ENCODE measurements around the gene RCBTB1. TPM values are rescaled to one million over a fixed set of nuclear protein-coding genes. Genes with fewer than 3 reads are reported as not detected.

The RCBTB1 gene
- total RNA-seq, 4 donors from 2014 or later: 4.4 to 12.8 (median 6.5) TPM

- DNase-seq (ENCODE audit: low spot score in 2 of 2): no peak
- intact Hi-C loops (cut with DNase I; ENCODE audit: low total_unique reads): no loop called here
- TF ChIP-seq CTCF (IDR thresholded peaks at IDR 0.05) (no peak), POLR2A (IDR thresholded peaks at IDR 0.05) (no peak)
- no peak overlapping the region for H3K4me3 ChIP-seq (ENCODE audit: low read depth, poor library complexity, severe bottlenecking)
- 77% methylated on average over 5 of the region's 5 CpGs for WGBS, 2 donors
Measured at GRCh38 chr13:49580980-49581680, 4.2 kb downstream of the RCBTB1 start.

- 65 to 92% methylated on average over 3 of the region's 3 CpGs for WGBS, 2 donors
- DNase-seq (ENCODE audit: low spot score in 2 of 2): no peak
- no peak overlapping the region for H3K4me3 ChIP-seq (ENCODE audit: low read depth, poor library complexity, severe bottlenecking)
- intact Hi-C loops (cut with DNase I; ENCODE audit: low total_unique reads): no loop called here
- TF ChIP-seq POLR2A (IDR thresholded peaks at IDR 0.05) (no peak), CTCF (IDR thresholded peaks at IDR 0.05) (no peak)
Measured at GRCh38 chr13:49579501-49579900, 5.9 kb downstream of the RCBTB1 start.

- H3K4me3 ChIP-seq (ENCODE audit: low read depth, poor library complexity, severe bottlenecking): no peak overlapping the region
- TF ChIP-seq POLR2A (IDR thresholded peaks at IDR 0.05) (no peak), CTCF (IDR thresholded peaks at IDR 0.05) (no peak)
- intact Hi-C loops (cut with DNase I; ENCODE audit: low total_unique reads): no loop called here
- 84 to 92% methylated on average over 8 of the region's 8 CpGs for WGBS, 2 donors
- no peak for DNase-seq (ENCODE audit: low spot score in 2 of 2)
Measured at GRCh38 chr13:49571299-49572240, 13.8 kb downstream of the RCBTB1 start.

- no peak for DNase-seq (ENCODE audit: low spot score in 2 of 2)
- intact Hi-C loops (cut with DNase I; ENCODE audit: low total_unique reads): no loop called here
Measured at GRCh38 chr13:49569993-49570689, 15.2 kb downstream of the RCBTB1 start.

More at GRCh38 chr13:49569993-49570689, 15.2 kb downstream of the RCBTB1 start:
- TF ChIP-seq POLR2A (IDR thresholded peaks at IDR 0.05) (no peak), CTCF (IDR thresholded peaks at IDR 0.05) (no peak)
- no peak overlapping the region for H3K4me3 ChIP-seq (ENCODE audit: low read depth, poor library complexity, severe bottlenecking)
- WGBS, 2 donors: 54 to 59% methylated on average over 1 of the region's 1 CpG

Measured in lower leg skin (tissue), 4 donors.